Fibroblast of skin of right biceps (primary cell): ENCODE results near the gene ULK4.
"Not testable (repeated sequence)": the region's sequence is repeated elsewhere in the genome, so short reads cannot be mapped to it uniquely, and the experiment has no call there.

ENCODE experiments used
- DNase-seq: peaks from one replicate; pipeline ENCODE4 v3.0.0-alpha.2; 2013

Gene ULK4

GRCh38 chr3:41418961-41419691 lies 542.8 kb downstream of the ULK4 start:
- DNase-seq: peak; percentile 51

DNA sequence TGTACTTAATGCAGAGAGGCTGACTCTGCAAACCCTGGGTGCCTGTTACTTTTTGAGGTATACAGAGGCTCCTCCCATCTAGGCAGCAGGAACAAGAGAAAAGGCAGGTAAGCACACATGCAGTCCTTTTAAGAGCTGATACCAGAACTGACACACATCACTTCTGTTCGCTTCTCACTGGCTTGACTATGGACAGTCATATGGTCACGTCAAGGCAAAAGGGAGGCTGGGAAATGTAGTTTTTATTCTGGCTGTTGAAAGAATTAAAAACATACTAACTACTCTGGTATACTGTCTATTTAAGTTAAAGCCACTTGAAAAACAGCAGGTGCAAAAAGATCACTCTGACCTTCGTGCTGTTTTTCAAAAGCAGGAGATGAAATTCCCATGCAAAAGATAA lies 544.3 kb downstream of the ULK4 start:
- DNase-seq: no peak

DNA sequence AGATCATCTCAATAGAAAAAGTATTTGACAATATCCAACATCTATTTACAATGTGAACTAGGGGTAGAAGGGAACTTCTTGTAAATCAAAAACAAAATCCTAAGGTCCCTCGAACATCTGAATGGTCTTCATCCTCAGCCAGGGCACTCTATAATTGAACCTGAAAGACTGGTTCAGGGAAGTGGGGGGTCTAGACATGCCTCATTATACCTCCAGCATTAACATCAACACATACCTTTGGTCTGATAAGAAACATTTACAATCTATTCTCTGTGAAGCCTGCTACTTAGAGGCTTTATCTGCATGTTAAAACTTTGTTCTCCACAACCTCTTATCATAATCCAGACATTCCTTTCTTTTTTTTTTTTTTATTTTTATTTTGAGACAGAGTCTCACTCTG lies 550.8 kb downstream of the ULK4 start:
- DNase-seq: no peak

- peak; percentile 33 for DNase-seq
Observed at GRCh38 chr3:41405466-41405865, 556.4 kb downstream of the ULK4 start.

GRCh38 chr3:41404582-41404981 lies 557.3 kb downstream of the ULK4 start:
- no peak for DNase-seq

DNA sequence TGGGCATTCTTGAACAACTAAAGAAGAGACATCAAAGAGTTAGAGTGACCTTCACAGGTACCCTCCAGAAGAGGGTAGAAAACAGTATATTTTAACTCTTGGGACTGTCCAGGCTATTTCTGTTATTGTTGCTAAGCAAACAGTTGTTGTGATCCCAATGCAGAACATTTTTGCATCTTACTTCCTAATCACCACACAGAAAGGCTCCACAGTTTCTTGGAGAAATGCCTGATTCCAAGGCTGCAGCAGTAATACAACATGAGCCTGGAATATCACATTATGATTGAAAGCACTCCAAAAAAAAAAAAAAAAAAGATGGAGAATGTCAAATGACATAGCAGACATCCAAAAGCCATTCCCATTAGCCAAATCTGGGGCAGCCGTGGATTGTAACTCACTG lies 567.0 kb downstream of the ULK4 start:
- no peak for DNase-seq

- not testable (repeated sequence) for DNase-seq
Observed at GRCh38 chr3:41370765-41371535, 591.0 kb downstream of the ULK4 start.

GRCh38 chr3:41370307-41370706 lies 591.6 kb downstream of the ULK4 start:
- DNase-seq: no peak

DNA sequence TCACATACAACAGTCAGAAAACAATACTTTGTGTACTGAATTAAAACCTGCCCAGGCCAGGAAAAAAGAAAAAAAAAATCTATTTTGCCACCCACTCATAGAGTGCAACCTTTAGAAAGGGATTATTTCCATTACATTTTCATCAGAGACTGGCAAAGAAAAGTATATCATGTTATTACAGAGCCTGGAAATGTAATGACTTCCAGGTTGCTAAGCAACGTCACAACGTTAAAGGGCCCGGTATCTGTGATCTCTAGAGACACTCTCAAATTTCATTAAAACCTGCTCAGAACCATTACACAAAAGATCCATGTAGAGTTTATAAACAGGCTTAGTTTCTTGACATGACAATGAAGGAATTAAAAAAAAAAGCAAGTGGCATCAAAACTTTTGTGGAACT lies 592.1 kb downstream of the ULK4 start:
- no peak for DNase-seq

GRCh38 chr3:41365973-41366372 lies 595.9 kb downstream of the ULK4 start:
- DNase-seq: no peak

GRCh38 chr3:41364736-41365135 lies 597.2 kb downstream of the ULK4 start:
- DNase-seq: peak; percentile 10

- no peak for DNase-seq
Observed at GRCh38 chr3:41363830-41364523, 597.9 kb downstream of the ULK4 start.

- peak; percentile 16 for DNase-seq
Observed at GRCh38 chr3:41362638-41363559, 599.0 kb downstream of the ULK4 start.

GRCh38 chr3:41357271-41357670 lies 604.6 kb downstream of the ULK4 start:
- DNase-seq: no peak

GRCh38 chr3:41356775-41357174 lies 605.1 kb downstream of the ULK4 start:
- DNase-seq: no peak

- DNase-seq: no peak
Observed at GRCh38 chr3:41352510-41352909, 609.4 kb downstream of the ULK4 start.

- DNase-seq: no peak
Observed at GRCh38 chr3:41350441-41350840, 611.5 kb downstream of the ULK4 start.

DNA sequence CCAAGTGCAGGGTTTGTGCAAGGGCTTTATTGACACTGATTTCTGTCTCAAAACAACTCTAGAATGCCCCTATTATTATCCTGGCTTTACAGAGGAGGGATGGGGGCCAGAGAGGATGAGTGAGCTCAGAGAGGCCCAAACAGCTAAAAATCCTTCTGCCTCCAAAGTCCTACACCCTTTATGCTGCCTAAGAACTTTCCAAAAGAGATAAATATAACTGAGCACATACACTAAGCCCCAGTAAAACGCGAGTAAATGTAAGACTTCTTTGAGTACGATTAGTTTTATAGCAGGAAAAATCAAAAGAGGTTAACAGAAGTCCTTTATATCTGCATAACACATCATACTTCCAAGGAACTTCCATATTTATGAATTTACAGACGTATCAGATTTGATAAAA lies 613.5 kb downstream of the ULK4 start:
- DNase-seq: no peak

- DNase-seq: peak; percentile 60
Observed at GRCh38 chr3:41346698-41347270, 615.1 kb downstream of the ULK4 start.

- DNase-seq: no peak
Observed at GRCh38 chr3:41345788-41346187, 616.1 kb downstream of the ULK4 start.

DNA sequence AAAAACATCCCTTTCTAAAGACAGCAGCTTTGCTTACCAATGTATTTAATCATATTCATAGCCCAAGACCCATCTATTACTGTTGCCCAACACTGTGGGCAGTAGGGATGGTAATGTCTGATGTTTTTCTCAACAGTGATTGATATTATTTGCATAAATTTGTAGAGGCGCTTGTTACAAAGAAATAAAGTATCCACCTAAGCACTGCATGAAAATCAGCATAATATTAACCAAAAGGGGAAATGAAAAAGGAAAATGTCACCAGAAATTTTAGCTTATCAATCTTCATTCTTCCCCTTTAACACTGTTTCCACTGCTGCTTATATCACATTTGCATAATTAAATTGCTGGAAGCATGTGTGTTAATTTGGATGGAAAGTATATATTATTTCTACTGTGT lies 622.1 kb downstream of the ULK4 start:
- DNase-seq: no peak

GRCh38 chr3:41338276-41338675 lies 623.6 kb downstream of the ULK4 start:
- peak; percentile 65 for DNase-seq
